COLO668 (cell line): ENCODE results near the gene C1orf210.

Experiments used
- DNase-seq: peaks from one replicate; lab custom pipeline; 2025; ENCODE audit not compliant: unreplicated experiment; lab: John Stamatoyannopoulos, UW

Gene C1orf210

DNA sequence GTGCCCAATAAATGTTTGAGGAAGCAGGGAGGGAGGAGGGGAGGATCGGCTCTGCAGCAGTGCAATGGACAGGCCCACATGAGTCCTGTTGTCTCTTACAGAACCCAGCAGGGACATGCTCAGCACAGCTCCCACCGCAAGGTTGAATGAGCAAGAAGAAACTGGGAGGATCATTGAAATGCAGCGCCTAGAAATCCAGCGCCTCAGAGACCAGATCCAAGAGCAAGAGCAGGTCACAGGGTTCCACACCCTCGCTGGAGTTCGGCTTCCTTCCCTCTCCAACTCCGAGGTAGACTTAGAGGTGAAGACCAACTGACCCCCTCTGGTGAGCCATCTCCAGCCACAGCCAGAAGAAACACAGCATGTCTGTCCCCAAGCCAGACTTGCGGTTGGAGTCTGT, 31.5 kb downstream of the C1orf210 start:
- no peak for DNase-seq

- no peak for DNase-seq
Observed at GRCh38 chr1:43253173-43253572, 32.2 kb downstream of the C1orf210 start.

- DNase-seq = no peak
Observed at GRCh38 chr1:43252225-43252624, 33.2 kb downstream of the C1orf210 start.

DNA sequence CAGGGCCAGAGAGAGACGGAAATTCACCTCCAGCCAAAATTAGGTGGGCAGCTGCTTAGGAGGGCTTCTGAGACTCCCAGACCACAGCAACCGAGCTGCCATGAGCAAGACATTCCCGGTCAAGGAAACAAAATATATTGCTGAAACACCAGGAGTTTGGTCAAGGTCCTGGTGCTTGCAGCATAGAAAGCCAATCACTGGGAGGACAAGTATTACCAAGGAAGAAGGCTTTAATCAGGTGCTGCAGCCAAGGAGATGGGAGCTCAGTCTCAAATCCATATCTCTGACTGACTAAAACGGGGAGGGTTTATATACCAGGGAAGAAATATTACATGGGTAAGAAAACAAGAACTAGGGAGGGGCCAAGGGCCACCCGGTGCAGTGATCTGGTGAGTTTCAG, 34.4 kb downstream of the C1orf210 start:
- DNase-seq = no peak

DNA sequence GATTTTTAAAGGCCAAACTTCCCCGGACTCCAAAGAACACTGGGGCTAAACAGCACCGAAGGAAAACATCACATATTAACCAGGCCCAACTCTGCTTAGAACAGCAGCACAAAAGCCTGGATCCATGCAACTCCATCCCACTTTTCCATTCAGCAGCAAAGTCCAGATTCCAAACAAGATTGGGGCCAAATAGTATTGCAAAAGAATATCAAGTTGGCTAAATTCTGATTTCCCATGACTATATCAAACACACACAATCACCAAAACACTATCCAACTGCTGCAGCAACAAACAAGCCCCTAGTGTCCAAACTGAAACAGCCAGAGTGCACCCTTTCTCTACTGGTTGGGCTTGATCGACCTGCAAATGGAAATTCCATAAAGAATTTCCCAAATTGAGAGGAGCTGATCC, 35.0 kb downstream of the C1orf210 start:
- DNase-seq = no peak

GRCh38 chr1:43247256-43247921, 38.0 kb downstream of the C1orf210 start:
- DNase-seq = no peak

GRCh38 chr1:43246466-43247213, 38.7 kb downstream of the C1orf210 start:
- no peak for DNase-seq

DNA sequence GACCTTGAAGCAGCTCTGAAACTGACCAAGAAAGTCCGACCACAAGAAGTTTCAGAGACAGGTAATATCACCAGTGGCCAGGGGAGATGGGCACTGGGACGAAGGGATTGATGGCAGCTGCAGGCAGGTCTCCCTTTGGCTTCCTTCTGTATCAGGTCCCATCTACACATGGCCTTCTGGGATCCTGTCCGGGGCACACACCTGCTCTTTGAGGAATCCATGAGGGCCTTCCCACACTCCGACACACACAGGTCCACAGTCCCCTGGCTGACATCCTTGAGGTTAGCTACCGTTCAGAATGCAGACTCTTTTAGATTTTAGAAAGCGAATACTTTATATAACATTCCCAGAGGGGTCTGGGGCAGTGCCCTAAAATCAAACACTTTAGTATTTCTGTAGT, 42.1 kb downstream of the C1orf210 start:
- no peak for DNase-seq

GRCh38 chr1:43241413-43241836, 44.0 kb downstream of the C1orf210 start:
- DNase-seq = no peak

DNA sequence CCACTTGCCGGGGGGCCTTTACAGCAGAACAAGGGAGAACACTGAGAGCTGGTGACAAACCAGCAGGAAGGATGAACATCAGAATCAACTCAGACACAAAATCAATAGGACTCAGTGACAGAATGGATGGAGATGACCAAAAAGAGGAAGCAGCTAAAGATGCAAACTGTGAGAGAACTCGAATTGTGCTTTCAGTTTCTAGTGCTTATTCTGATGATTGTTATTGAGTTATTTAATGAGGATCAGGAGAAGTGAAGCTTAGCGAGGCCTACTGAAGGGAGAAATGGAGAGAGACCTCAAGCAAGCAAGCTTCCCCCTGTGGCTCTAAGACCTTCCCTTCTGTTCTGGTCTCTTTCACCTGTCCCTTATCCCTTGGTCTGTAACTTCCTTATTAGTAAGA, 45.9 kb downstream of the C1orf210 start:
- no peak for DNase-seq

- DNase-seq = no peak
Observed at GRCh38 chr1:43238991-43239469, 46.4 kb downstream of the C1orf210 start.

DNA sequence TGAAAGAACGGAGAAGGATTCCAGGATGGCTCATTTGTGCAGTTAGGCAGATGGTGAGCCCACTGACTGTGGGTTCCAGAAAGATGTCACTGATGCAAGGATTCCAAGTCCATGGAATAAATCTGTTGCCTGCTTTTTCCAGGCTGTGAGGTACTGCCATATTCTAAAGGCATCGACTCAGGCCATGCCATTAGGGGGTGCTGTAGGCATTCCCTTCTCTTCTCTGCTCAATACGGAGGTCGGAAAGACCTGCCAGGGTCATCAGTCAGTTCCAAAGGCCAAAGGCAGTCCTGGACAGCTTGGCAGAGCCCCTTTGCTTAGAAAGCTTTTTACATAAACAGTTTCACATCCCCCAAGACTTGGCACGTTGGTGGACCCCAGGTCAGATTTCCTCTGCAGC, 47.3 kb downstream of the C1orf210 start:
- DNase-seq = peak; percentile 85

GRCh38 chr1:43237121-43237520, 48.3 kb downstream of the C1orf210 start:
- no peak for DNase-seq

- DNase-seq = no peak
Observed at GRCh38 chr1:43235451-43236121, 49.8 kb downstream of the C1orf210 start.

GRCh38 chr1:43235040-43235439, 50.3 kb downstream of the C1orf210 start:
- no peak for DNase-seq

- no peak for DNase-seq
Observed at GRCh38 chr1:43234267-43234666, 51.1 kb downstream of the C1orf210 start.

GRCh38 chr1:43233631-43234030, 51.8 kb downstream of the C1orf210 start:
- DNase-seq = no peak

- no peak for DNase-seq
Observed at GRCh38 chr1:43232482-43232881, 52.9 kb downstream of the C1orf210 start.

DNA sequence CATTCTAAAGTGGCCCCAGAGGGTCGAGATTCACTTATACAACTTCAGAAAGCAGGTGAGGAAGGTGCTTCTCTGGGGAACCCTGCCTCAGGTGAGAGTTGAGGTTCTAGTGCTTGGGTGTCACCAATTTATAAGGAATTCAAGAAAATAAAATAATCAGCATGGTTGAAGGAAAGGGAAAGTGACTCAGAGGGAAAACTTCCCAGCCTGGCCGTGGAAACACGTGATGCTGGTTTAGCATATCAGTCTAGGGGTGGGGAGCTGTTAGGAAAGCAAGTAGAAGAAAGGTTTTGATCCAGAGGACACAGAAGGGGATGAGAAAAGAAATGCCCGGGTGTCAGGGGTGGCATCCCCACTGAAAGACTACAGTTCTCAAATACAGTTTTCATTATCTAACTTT, 53.3 kb downstream of the C1orf210 start:
- DNase-seq = no peak
